Lower leg skin (tissue), 4 donors: ENCODE results near the gene WDR70. TPM values are rescaled to one million over a fixed set of nuclear protein-coding genes. Genes with fewer than 3 reads are reported as not detected.

ENCODE experiments used
- DNase-seq, 2 donors: peaks; one replicate each; pipeline ENCODE4 v3.0.0-alpha.2; 2019; ENCODE audit warnings: low spot score in 2 of 2
- H3K4me3 ChIP-seq: fragments of 200-600 bp; sonication (generic); 2 replicates; pipeline ENCODE4 v1.5.1; 2017; ENCODE audit warnings: mild to moderate bottlenecking, low read depth; ENCODE audit not compliant: poor library complexity, severe bottlenecking
- CTCF ChIP-seq, 3 donors: fragments of 450-650 bp; IDR thresholded peaks; one replicate each; pipeline ENCODE4 v1.5.1; 2016; ENCODE audit warnings: antibody characterized with exemption in 3 of 3, mild to moderate bottlenecking in 3 of 3, moderate library complexity in 2 of 3
- POLR2A ChIP-seq, 2 donors: fragments of 450-650 bp; IDR thresholded peaks; one replicate each; pipeline ENCODE4 v1.6.1; 2016 to 2017; ENCODE audit warnings: antibody characterized with exemption in 2 of 2, mild to moderate bottlenecking in 1 of 2, moderate library complexity in 1 of 2
- WGBS, 2 donors: methylation state at CpG; one replicate each; pipeline ENCODE4 v1.1.5; 2018; 5-methylcytosine and 5-hydroxymethylcytosine counted together
- intact Hi-C: fragments of 100-400 bp; cut with DNase I; formaldehyde crosslinking; loops from one replicate; pipeline ENCODE4 v1.15.0; 2023; ENCODE audit warnings: low total_unique reads
- total RNA-seq, 4 donors: library from RNA; depleted of rRNA; stranded (reverse); fragments of >200 nt; gene quantifications; one replicate each; pipeline ENCODE4 v1.1.0, GENCODE V29; 2016

The WDR70 gene
- total RNA-seq, 4 donors from 2014 or later, result 19.1 to 25.5 (median 23.7) TPM

GRCh38 chr5:37722236-37723161 lies 343.4 kb downstream of the WDR70 start:
- no peak for TF ChIP-seq POLR2A (IDR thresholded peaks at IDR 0.05)
- no peak for TF ChIP-seq CTCF (IDR thresholded peaks at IDR 0.05)

GRCh38 chr5:37723162-37723961 lies 344.2 kb downstream of the WDR70 start:
- no peak for DNase-seq
- intact Hi-C loops, result no loop called here
- H3K4me3 ChIP-seq, result no peak overlapping the region
- no peak for TF ChIP-seq POLR2A (IDR thresholded peaks at IDR 0.05)
- WGBS, 2 donors, result 84 to 86% methylated on average over 8 of the region's 8 CpGs

More at GRCh38 chr5:37722236-37723161, 343.4 kb downstream of the WDR70 start:
- intact Hi-C loops, result no loop called here
- no peak for DNase-seq
- H3K4me3 ChIP-seq, result no peak overlapping the region
- WGBS, 2 donors, result 75% methylated on average over 6 of the region's 6 CpGs

GRCh38 chr5:37724395-37725125 lies 345.4 kb downstream of the WDR70 start:
- intact Hi-C loops, result no loop called here
- no peak for TF ChIP-seq POLR2A (IDR thresholded peaks at IDR 0.05)
- no peak for TF ChIP-seq CTCF (IDR thresholded peaks at IDR 0.05)
- no peak overlapping the region for H3K4me3 ChIP-seq
- WGBS, 2 donors, result 85 to 88% methylated on average over 8 of the region's 8 CpGs
- no peak for DNase-seq

GRCh38 chr5:37725185-37725584 lies 346.1 kb downstream of the WDR70 start:
- DNase-seq, result no peak
- H3K4me3 ChIP-seq, result no peak overlapping the region
- no peak for TF ChIP-seq POLR2A (IDR thresholded peaks at IDR 0.05)
- TF ChIP-seq CTCF (IDR thresholded peaks at IDR 0.05), result no peak
- 95% methylated on average over 2 of the region's 2 CpGs for WGBS, 2 donors
- intact Hi-C loops, result no loop called here

GRCh38 chr5:37727238-37727637 lies 348.1 kb downstream of the WDR70 start:
- TF ChIP-seq POLR2A (IDR thresholded peaks at IDR 0.05), result no peak
- TF ChIP-seq CTCF (IDR thresholded peaks at IDR 0.05), result no peak
- intact Hi-C loops, result no loop called here
- 93 to 98% methylated on average over 3 of the region's 3 CpGs for WGBS, 2 donors
- DNase-seq, result no peak
- no peak overlapping the region for H3K4me3 ChIP-seq
